T-helper 2 cell treated with Interferon-gamma antibody and Interleukin-4, amounts not matched to agents 100 ng/mL and 5 ng/mL, for 36 hours (primary cell): ENCODE measurements around the gene RHOF. TPM values are rescaled to one million over a fixed set of nuclear protein-coding genes. Genes with fewer than 3 reads are reported as not detected.

ENCODE experiments used
- intact Hi-C: fragments of 100-400 bp; cut with micrococcal nuclease; formaldehyde crosslinking; loops from one replicate; pipeline ENCODE4 v1.15.1; 2023
- total RNA-seq: library from RNA; stranded (reverse); gene quantifications from 2 replicates; pipeline ENCODE4 v1.2.3, GENCODE V29; 2022

The RHOF gene
- total RNA-seq, 1 donor from 2014 or later = 116 TPM

- intact Hi-C loops = loop anchor here (10.0 kb wide), 1 partner anchor 221 kb away; the partner anchor contains the start of gene KDM2B
These were observed 12.6 kb upstream of the RHOF start for GRCh38 chr12:121806009-121806545.

GRCh38 chr12:121805171-121806008 lies 11.9 kb upstream of the RHOF start:
- intact Hi-C loops = loop anchor here (10.0 kb wide), 1 partner anchor 221 kb away; the partner anchor contains the start of gene KDM2B

GRCh38 chr12:121804417-121805111 lies 11.1 kb upstream of the RHOF start:
- intact Hi-C loops = loop anchor here (10.0 kb wide), 1 partner anchor 220 kb away; the partner anchor contains the start of gene KDM2B

GRCh38 chr12:121803861-121804416 lies 10.5 kb upstream of the RHOF start, which contains the start of gene SETD1B:
Gene SETD1B, plus strand, starts transcription at chr12:121804009. Its CDS starts 729 bp downstream, at chr12:121804738.
- intact Hi-C loops = loop anchor here (1.0 to 10.0 kb wide), 2 partner anchors 10 to 219 kb away; partner anchors contain the start of gene KDM2B

GRCh38 chr12:121802843-121803698 lies 9.6 kb upstream of the RHOF start:
- intact Hi-C loops = loop anchor here (1.0 to 10.0 kb wide), 3 partner anchors 9 to 218 kb away; partner anchors contain the start of gene KDM2B

- intact Hi-C loops = loop anchor here (1.0 to 10.0 kb wide), 2 partner anchors 10 to 218 kb away; partner anchors contain the start of gene KDM2B
These were observed 9.0 kb upstream of the RHOF start for GRCh38 chr12:121802485-121802842.

- intact Hi-C loops = loop anchor here (1.0 to 10.0 kb wide), 2 partner anchors 10 to 217 kb away; partner anchors contain the start of gene KDM2B
These were observed 8.4 kb upstream of the RHOF start for GRCh38 chr12:121801595-121802484.

GRCh38 chr12:121800694-121801594 lies 7.5 kb upstream of the RHOF start:
- intact Hi-C loops = loop anchor here (10.0 kb wide), 1 partner anchor 216 kb away; the partner anchor contains the start of gene KDM2B

- intact Hi-C loops = loop anchor here (1.0 to 10.0 kb wide), 3 partner anchors 88 to 1175 kb away; partner anchors contain the start of genes KDM2B, OGFOD2 and PSMD9
These were observed 6.6 kb upstream of the RHOF start for GRCh38 chr12:121799842-121800693.

GRCh38 chr12:121799156-121799841 lies 5.8 kb upstream of the RHOF start:
- intact Hi-C loops = loop anchor here (1.0 to 10.0 kb wide), 2 partner anchors 89 to 1176 kb away; partner anchors contain the start of genes OGFOD2 and PSMD9

- intact Hi-C loops = loop anchor here (1.0 to 10.0 kb wide), 2 partner anchors 90 to 1176 kb away; partner anchors contain the start of genes OGFOD2 and PSMD9
These were observed 5.3 kb upstream of the RHOF start for GRCh38 chr12:121798787-121799155.

GRCh38 chr12:121797937-121798786 lies 4.7 kb upstream of the RHOF start:
- intact Hi-C loops = loop anchor here (10.0 kb wide), 1 partner anchor 1177 kb away; the partner anchor contains the start of gene OGFOD2

GRCh38 chr12:121796855-121797751 lies 3.6 kb upstream of the RHOF start:
- intact Hi-C loops = loop anchor here (10.0 kb wide), 1 partner anchor 1178 kb away; the partner anchor contains the start of gene OGFOD2
